ENCODE measurements around the gene CRYM. TPM values are rescaled to one million over a fixed set of nuclear protein-coding genes. Genes with fewer than 3 reads are reported as not detected.
A peak's percentile ranks its signal among the peaks of the same experiment; 100 is the strongest.

Gene CRYM
- total RNA-seq, 2 donors from 2014 or later: 14.2 to 21.0 TPM

- no peak for TF ChIP-seq CTCF (conservative IDR thresholded peaks at IDR 0.05)
- H3K27me3 ChIP-seq (ENCODE audit: control insufficient read depth, insufficient read depth, low read length, poor library complexity, severe bottlenecking): no peaks in the 10 kb centered on the region
- H3K9ac ChIP-seq (ENCODE audit: extremely low read depth, low read length, poor library complexity, severe bottlenecking): no peak overlapping the region
- 90 to 100% methylated on average over 1 of the region's 1 CpG for WGBS, 2 experiments (ENCODE audit: insufficient coverage in 1 of 2, insufficient read length in 1 of 2)
- no peaks in the 10 kb centered on the region for H3K36me3 ChIP-seq (ENCODE audit: control insufficient read depth, insufficient read depth, low read length)
- H3K4me3 ChIP-seq (ENCODE audit: low read length): no peak overlapping the region
- H3K27me3 Mint-ChIP-seq (ENCODE audit: insufficient read depth): peaks cover 44% of the 10 kb centered on the region
- H3K27ac ChIP-seq (ENCODE audit: low read depth, low read length): no peak overlapping the region
- H3K36me3 Mint-ChIP-seq (ENCODE audit: low read depth): no peaks in the 10 kb centered on the region
- peak; percentile 13 for DNase-seq
- H3K4me1 ChIP-seq (ENCODE audit: control insufficient read depth, insufficient read depth, low read length): no peaks in the 10 kb centered on the region
- no peak overlapping the region for H3K27ac Mint-ChIP-seq
- H3K4me1 Mint-ChIP-seq: peaks cover 2% of the 10 kb centered on the region
- no peaks in the 10 kb centered on the region for H3K9me3 ChIP-seq (ENCODE audit: control insufficient read depth, low read length)
- H3K9me3 Mint-ChIP-seq: peaks cover 16% of the 10 kb centered on the region
- H3K4me3 Mint-ChIP-seq: no peak overlapping the region
These were observed 7.2 kb upstream of the CRYM start for GRCh38 chr16:21285314-21285713.

GRCh38 chr16:21284414-21284813 lies 6.3 kb upstream of the CRYM start:
- Histone ChIP-seq H3K36me3 (ENCODE audit: control insufficient read depth, insufficient read depth, low read length) (no peaks in the 10 kb centered on the region), H3K9me3 (ENCODE audit: control insufficient read depth, low read length) (no peaks in the 10 kb centered on the region), H3K4me1 (ENCODE audit: control insufficient read depth, insufficient read depth, low read length) (no peaks in the 10 kb centered on the region), H3K4me3 (ENCODE audit: low read length) (peak overlapping the region; percentile 88), H3K9ac (ENCODE audit: extremely low read depth, low read length, poor library complexity, severe bottlenecking) (no peak overlapping the region), H3K27me3 (ENCODE audit: control insufficient read depth, insufficient read depth, low read length, poor library complexity, severe bottlenecking) (peaks cover 7% of the 10 kb centered on the region), H3K27ac (ENCODE audit: low read depth, low read length) (no peak overlapping the region)
- Mint-ChIP-seq H3K36me3 (ENCODE audit: low read depth) (no peaks in the 10 kb centered on the region), H3K27me3 (ENCODE audit: insufficient read depth) (peaks cover 50% of the 10 kb centered on the region), H3K4me1 (peaks cover 2% of the 10 kb centered on the region), H3K9me3 (peaks cover 10% of the 10 kb centered on the region), H3K4me3 (peak overlapping the region; percentile 68), H3K27ac (no peak overlapping the region)
- no peak for DNase-seq
- no peak for TF ChIP-seq CTCF (conservative IDR thresholded peaks at IDR 0.05)
- WGBS, 2 experiments (ENCODE audit: insufficient coverage in 1 of 2, insufficient read length in 1 of 2): 96 to 100% methylated on average over 2 to 3 of the region's 4 CpGs

GRCh38 chr16:21283521-21284289 lies 5.6 kb upstream of the CRYM start:
- Mint-ChIP-seq H3K4me3 (peak overlapping the region; percentile 68), H3K27me3 (ENCODE audit: insufficient read depth) (peaks cover 57% of the 10 kb centered on the region), H3K9me3 (peaks cover 3% of the 10 kb centered on the region), H3K4me1 (peaks cover 2% of the 10 kb centered on the region), H3K36me3 (ENCODE audit: low read depth) (no peaks in the 10 kb centered on the region), H3K27ac (no peak overlapping the region)
- no peak overlapping the region for H3K27ac ChIP-seq (ENCODE audit: low read depth, low read length)
- H3K9me3 ChIP-seq (ENCODE audit: control insufficient read depth, low read length): no peaks in the 10 kb centered on the region
- 2 to 83% methylated on average over 1 to 66 of the region's 67 CpGs for WGBS, 2 experiments (ENCODE audit: insufficient coverage in 1 of 2, insufficient read length in 1 of 2)
- peaks cover 14% of the 10 kb centered on the region for H3K27me3 ChIP-seq (ENCODE audit: control insufficient read depth, insufficient read depth, low read length, poor library complexity, severe bottlenecking)
- peak overlapping the region; percentile 88 for H3K4me3 ChIP-seq (ENCODE audit: low read length)
- DNase-seq: peak; percentile 91
- no peak overlapping the region for H3K9ac ChIP-seq (ENCODE audit: extremely low read depth, low read length, poor library complexity, severe bottlenecking)
- H3K4me1 ChIP-seq (ENCODE audit: control insufficient read depth, insufficient read depth, low read length): no peaks in the 10 kb centered on the region
- peak; percentile 76 for TF ChIP-seq CTCF (conservative IDR thresholded peaks at IDR 0.05)
- no peaks in the 10 kb centered on the region for H3K36me3 ChIP-seq (ENCODE audit: control insufficient read depth, insufficient read depth, low read length)
